ENCODE data around the gene INO80D. TPM values are rescaled to one million over a fixed set of nuclear protein-coding genes. Genes with fewer than 3 reads are reported as not detected.
A peak's percentile ranks its signal among the peaks of the same experiment; 100 is the strongest.

INO80D gene
- total and polyA plus RNA-seq, 2 of the 13 experiments (the other 11 are each of a cell fraction or from before 2014, with no cell fraction given) = 7.6 to 7.9 TPM

- TF ChIP-seq EZH2 (conservative IDR thresholded peaks at IDR 0.05; ENCODE audit: low read depth, low read length) (no peak), TOPORS (CRISPR knock-in tag; IDR thresholded peaks at IDR 0.05) (no peak), ZNF589 (CRISPR knock-in tag; conservative IDR thresholded peaks at IDR 0.05) (no peak), RCOR2 (CRISPR knock-in tag; IDR thresholded peaks at IDR 0.05) (no peak), ZNF263 (CRISPR knock-in tag; IDR thresholded peaks at IDR 0.05) (peak; percentile 44; the same call in 1 of the 2 replicates), ZNF546 (CRISPR knock-in tag; conservative IDR thresholded peaks at IDR 0.05) (no peak), U2AF1 (optimal IDR thresholded peaks at IDR 0.05; ENCODE audit: low read depth, low read length) (no peak), RXRB (CRISPR knock-in tag; IDR thresholded peaks at IDR 0.05; ENCODE audit: borderline replicate concordance) (0 out of 2 replicates have a peak, but pooled peaks have one; percentile 11), SOX13 (IDR thresholded peaks at IDR 0.05) (peak; percentile 60; the same call in 1 of the 2 replicates), SOX13 (CRISPR knock-in tag; conservative IDR thresholded peaks at IDR 0.05 in 1 of 2, IDR thresholded peaks at IDR 0.05 in 1 of 2) (peak in 1 of 2 experiments; percentile 84; a peak in 2 of 4 replicates), ZNF639 (CRISPR knock-in tag; conservative IDR thresholded peaks at IDR 0.05) (no peak), MAX (IDR thresholded peaks at IDR 0.05) (peak; percentile 62; the same call in 1 of the 2 replicates), PHF21A (CRISPR knock-in tag; IDR thresholded peaks at IDR 0.05) (no peak), ZFP36 (IDR thresholded peaks at IDR 0.05; ENCODE audit: borderline replicate concordance, low read depth, low read length, partially characterized antibody) (no peak), CEBPG (CRISPR knock-in tag; IDR thresholded peaks at IDR 0.05) (no peak), ZNF776 (CRISPR knock-in tag; IDR thresholded peaks at IDR 0.05) (no peak), KDM5B (CRISPR knock-in tag; IDR thresholded peaks at IDR 0.05; ENCODE audit: borderline replicate concordance) (no peak), AGO2 (optimal IDR thresholded peaks at IDR 0.05; ENCODE audit: low read depth, low read length) (no peak), ZNF142 (CRISPR knock-in tag; IDR thresholded peaks at IDR 0.05) (no peak), SMYD3 (CRISPR knock-in tag; IDR thresholded peaks at IDR 0.05) (no peak), CHCHD3 (CRISPR knock-in tag; IDR thresholded peaks at IDR 0.05) (no peak), FOXM1 (CRISPR knock-in tag; IDR thresholded peaks at IDR 0.05) (no peak), KLF16 (CRISPR knock-in tag; IDR thresholded peaks at IDR 0.05) (no peak), ZNF878 (CRISPR knock-in tag; IDR thresholded peaks at IDR 0.05) (no peak), MXD4 (CRISPR knock-in tag; IDR thresholded peaks at IDR 0.05) (no peak)
Observed at GRCh38 chr2:205964111-205964761, 121.7 kb downstream of the INO80D start (continued).

All from HepG2 (cell line).